ENCODE data around the gene RBM27.

RBM27 gene

GRCh38 chr5:146222005-146222404, 18.6 kb downstream of the RBM27 start:
- H3K4me3 ChIP-seq (replicated peaks; ENCODE audit: low read depth, low read length), result no peak overlapping the region
- no peak for DNase-seq (ENCODE audit: low read depth)
- TF ChIP-seq, protein P1, sequence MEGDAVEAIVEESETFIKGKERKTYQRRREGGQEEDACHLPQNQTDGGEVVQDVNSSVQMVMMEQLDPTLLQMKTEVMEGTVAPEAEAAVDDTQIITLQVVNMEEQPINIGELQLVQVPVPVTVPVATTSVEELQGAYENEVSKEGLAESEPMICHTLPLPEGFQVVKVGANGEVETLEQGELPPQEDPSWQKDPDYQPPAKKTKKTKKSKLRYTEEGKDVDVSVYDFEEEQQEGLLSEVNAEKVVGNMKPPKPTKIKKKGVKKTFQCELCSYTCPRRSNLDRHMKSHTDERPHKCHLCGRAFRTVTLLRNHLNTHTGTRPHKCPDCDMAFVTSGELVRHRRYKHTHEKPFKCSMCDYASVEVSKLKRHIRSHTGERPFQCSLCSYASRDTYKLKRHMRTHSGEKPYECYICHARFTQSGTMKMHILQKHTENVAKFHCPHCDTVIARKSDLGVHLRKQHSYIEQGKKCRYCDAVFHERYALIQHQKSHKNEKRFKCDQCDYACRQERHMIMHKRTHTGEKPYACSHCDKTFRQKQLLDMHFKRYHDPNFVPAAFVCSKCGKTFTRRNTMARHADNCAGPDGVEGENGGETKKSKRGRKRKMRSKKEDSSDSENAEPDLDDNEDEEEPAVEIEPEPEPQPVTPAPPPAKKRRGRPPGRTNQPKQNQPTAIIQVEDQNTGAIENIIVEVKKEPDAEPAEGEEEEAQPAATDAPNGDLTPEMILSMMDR (IDR thresholded peaks at IDR 0.05; ENCODE audit: low read length, missing control alignments), result no peak

- H3K4me3 ChIP-seq (replicated peaks; ENCODE audit: low read depth, low read length), result no peak overlapping the region
- DNase-seq (ENCODE audit: low read depth), result no peak
- TF ChIP-seq, protein P1 (IDR thresholded peaks at IDR 0.05; ENCODE audit: low read length, missing control alignments), result no peak
Measured at GRCh38 chr5:146223179-146223578, 19.8 kb downstream of the RBM27 start.

DNA sequence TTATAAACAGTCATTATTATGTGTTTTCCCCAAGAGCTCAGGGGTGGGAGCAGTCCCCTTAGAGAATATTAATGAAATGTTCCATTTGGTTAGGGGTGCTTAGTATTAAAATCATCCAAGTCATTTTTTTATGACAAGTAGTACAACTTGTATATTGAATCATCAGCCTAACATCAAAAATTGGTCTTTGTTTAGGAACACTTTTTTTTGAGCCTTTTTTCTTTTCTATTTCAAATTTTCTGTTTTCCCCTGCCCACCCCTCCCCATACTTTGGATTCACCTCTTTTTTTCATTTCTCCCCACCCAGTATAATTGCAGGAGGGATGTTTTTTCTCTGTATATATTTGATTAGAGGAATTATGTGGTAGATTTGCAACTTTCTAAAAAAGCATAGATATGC, 25.8 kb downstream of the RBM27 start:
- no peak overlapping the region for H3K4me3 ChIP-seq (replicated peaks; ENCODE audit: low read depth, low read length)
- DNase-seq (ENCODE audit: low read depth), result no peak

GRCh38 chr5:146232223-146232622, 28.8 kb downstream of the RBM27 start:
- DNase-seq (ENCODE audit: low read depth), result no peak
- TF ChIP-seq, protein P1 (IDR thresholded peaks at IDR 0.05; ENCODE audit: low read length, missing control alignments), result no peak
- no peak overlapping the region for H3K4me3 ChIP-seq (replicated peaks; ENCODE audit: low read depth, low read length)

More for the DNA sequence above, 25.8 kb downstream of the RBM27 start:
- TF ChIP-seq, protein P1 (IDR thresholded peaks at IDR 0.05; ENCODE audit: low read length, missing control alignments), result no peak

GRCh38 chr5:146233441-146233840, 30.0 kb downstream of the RBM27 start:
- DNase-seq (ENCODE audit: low read depth), result no peak

DNA sequence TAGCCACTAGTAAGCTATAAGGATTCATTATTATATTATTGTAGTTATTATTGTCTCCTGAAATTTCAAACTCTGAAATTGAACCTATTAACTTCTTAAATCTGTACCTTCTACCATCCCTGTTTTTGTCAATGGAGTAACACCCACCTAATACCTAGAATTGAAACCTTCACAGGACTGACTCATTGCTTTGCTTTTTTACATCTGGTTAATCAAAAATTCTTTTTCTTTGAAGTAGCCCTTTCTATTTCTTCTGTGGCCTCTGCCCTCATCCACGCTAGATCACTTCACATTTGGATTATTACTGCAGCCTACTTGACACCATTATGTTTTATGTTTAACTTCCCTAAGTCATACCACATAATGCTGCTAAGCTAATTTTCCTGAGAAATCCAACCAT, 35.6 kb downstream of the RBM27 start:
- H3K4me3 ChIP-seq (replicated peaks; ENCODE audit: low read depth, low read length), result no peak overlapping the region
- TF ChIP-seq, protein P1 (IDR thresholded peaks at IDR 0.05; ENCODE audit: low read length, missing control alignments), result no peak
- no peak for DNase-seq (ENCODE audit: low read depth)

More at GRCh38 chr5:146233441-146233840, 30.0 kb downstream of the RBM27 start:
- TF ChIP-seq, protein P1 (IDR thresholded peaks at IDR 0.05; ENCODE audit: low read length, missing control alignments), result no peak
- no peak overlapping the region for H3K4me3 ChIP-seq (replicated peaks; ENCODE audit: low read depth, low read length)

DNA sequence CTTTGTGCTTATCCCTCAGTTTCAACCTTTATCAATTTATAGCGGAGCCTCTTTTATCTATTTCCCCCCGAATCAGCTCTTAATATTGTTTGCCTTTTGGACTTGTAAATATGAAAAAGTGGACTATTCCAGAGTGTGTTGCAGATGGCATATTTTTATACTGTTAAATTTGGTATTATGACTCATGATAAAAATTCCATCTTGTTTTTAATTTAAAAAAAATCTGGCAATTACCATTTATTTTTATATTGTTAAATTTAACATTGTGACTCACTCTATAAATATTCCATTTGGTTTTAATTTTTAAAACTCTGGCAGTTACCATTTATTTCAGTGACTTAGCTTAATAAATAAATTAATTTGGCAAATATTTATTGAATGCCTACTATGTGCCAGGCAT, 37.5 kb downstream of the RBM27 start:
- TF ChIP-seq, protein P1 (IDR thresholded peaks at IDR 0.05; ENCODE audit: low read length, missing control alignments), result no peak
- no peak for DNase-seq (ENCODE audit: low read depth)
- no peak overlapping the region for H3K4me3 ChIP-seq (replicated peaks; ENCODE audit: low read depth, low read length)
